H1 (cell line): ENCODE measurements around the gene BSND. TPM values are rescaled to one million over a fixed set of nuclear protein-coding genes. Genes with fewer than 3 reads are reported as not detected.
A peak's percentile ranks its signal among the peaks of the same experiment; 100 is the strongest.

Experiments
- CTCF ChIA-PET: fragments of 300-600 bp; sonication (Branson Sonifier 250); formaldehyde crosslinking; loops from one replicate; lab custom pipeline; 2021; ENCODE audit not compliant: partially characterized antibody; lab: Charles Lee
- POLR2A ChIA-PET: fragments of 300-600 bp; sonication (Branson Sonifier 250); formaldehyde crosslinking; loops from one replicate; lab custom pipeline; 2021; ENCODE audit warnings: inconsistent platforms; ENCODE audit not compliant: partially characterized antibody; lab: Charles Lee
- DNase-seq, 2 experiments: peaks; one replicate each; pipeline versions ENCODE4 v3.0.0 to v3.0.0-alpha.2; 2010 to 2022; ENCODE audit warnings: low spot score in 2 of 2, low read depth in 1 of 2, mixed read lengths in 1 of 2
- FAIRE-seq: peaks from 2 replicates; lab custom pipeline; 2011; peaks lifted over from hg19 to GRCh38; lab: Jason Lieb, UNC
- H2AFZ ChIP-seq: 2 replicates; pipeline ENCODE4 v1.8.1; 2012; ENCODE audit warnings: low read length, inconsistent platforms
- H2AK5ac ChIP-seq: 2 replicates; pipeline ENCODE4 v1.6.1; 2013; ENCODE audit warnings: low read depth, low read length
- H2BK120ac ChIP-seq: replicated peaks from 2 replicates; pipeline ENCODE3; 2013; ENCODE audit warnings: low read depth, low read length, inconsistent platforms
- H2BK12ac ChIP-seq: 2 replicates; pipeline ENCODE4 v1.6.1; 2013; ENCODE audit warnings: low read depth, low read length
- H2BK15ac ChIP-seq: 2 replicates; pipeline ENCODE4 v1.6.1; 2013; ENCODE audit warnings: low read length
- H2BK20ac ChIP-seq: 2 replicates; pipeline ENCODE4 v1.6.1; 2013; ENCODE audit warnings: low read length
- H2BK5ac ChIP-seq: 2 replicates; pipeline ENCODE4 v1.6.1; 2013; ENCODE audit warnings: low read depth, low read length
- H3K14ac ChIP-seq: 2 replicates; pipeline ENCODE4 v1.6.1; 2013; ENCODE audit warnings: inconsistent platforms; ENCODE audit not compliant: insufficient read length
- H3K18ac ChIP-seq: 2 replicates; pipeline ENCODE4 v1.6.1; 2013; ENCODE audit warnings: low read length; ENCODE audit errors: extremely low read depth
- H3K23ac ChIP-seq: 2 replicates; pipeline ENCODE4 v1.6.1; 2013; ENCODE audit warnings: inconsistent platforms; ENCODE audit not compliant: insufficient read length
- H3K23me2 ChIP-seq: 2 replicates; pipeline ENCODE4 v1.6.1; 2013; ENCODE audit warnings: low read depth, low read length
- H3K27ac ChIP-seq: 2 replicates; pipeline ENCODE4 v1.6.1; 2011; ENCODE audit warnings: low read depth, low read length, inconsistent platforms
- H3K27me3 ChIP-seq, 4 experiments: replicated peaks in 1 of 4; 1 replicate in 1 of 4; 2 replicates in 3 of 4; pipeline versions ENCODE4 v1.6.1 to v1.8.1; 2011 to 2013; ENCODE audit warnings: low read length in 3 of 4, mild to moderate bottlenecking in 3 of 4, inconsistent platforms in 2 of 4, mixed read lengths in 2 of 4, moderate library complexity in 1 of 4; ENCODE audit not compliant: control insufficient read depth in 3 of 4, insufficient read depth in 3 of 4; ENCODE audit errors: extremely low read depth in 1 of 4
- H3K36me3 ChIP-seq, 4 experiments: 2 replicates each; pipeline versions ENCODE4 v1.6.1 to v1.8.1; 2011 to 2013; ENCODE audit warnings: mild to moderate bottlenecking in 4 of 4, low read length in 3 of 4, moderate library complexity in 2 of 4, control low read depth in 1 of 4, inconsistent platforms in 1 of 4; ENCODE audit not compliant: insufficient read depth in 4 of 4, control insufficient read depth in 2 of 4
- H3K4ac ChIP-seq: replicated peaks from 2 replicates; pipeline ENCODE3; 2013; ENCODE audit warnings: low read length, low read depth, mixed read lengths, inconsistent platforms; ENCODE audit not compliant: insufficient read length
- H3K4me1 ChIP-seq, 4 experiments: replicated peaks in 1 of 4; 1 replicate in 1 of 4; 2 replicates in 3 of 4; pipeline versions ENCODE4 v1.6.1 to v1.8.1; 2011 to 2013; ENCODE audit warnings: low read length in 3 of 4, inconsistent platforms in 2 of 4, mixed read lengths in 1 of 4; ENCODE audit not compliant: insufficient read depth in 4 of 4, control insufficient read depth in 3 of 4
- H3K4me2 ChIP-seq, 2 experiments: 2 replicates each; pipeline versions ENCODE4 v1.6.1 to v1.8.1; 2011 to 2013; ENCODE audit warnings: low read depth in 2 of 2, low read length in 2 of 2, control low read depth in 1 of 2, inconsistent platforms in 1 of 2, mild to moderate bottlenecking in 1 of 2; ENCODE audit not compliant: insufficient read depth in 1 of 2
- H3K4me3 ChIP-seq, 4 experiments: fragments of 200-600, 300-600 bp in 1 of 4; sonication (generic), shearing (Covaris generic), sonication (Bioruptor Twin) in 1 of 4; 2 replicates each; pipeline versions ENCODE4 v1.5.1 to v1.8.1; 2011 to 2016; ENCODE audit warnings: low read length in 4 of 4, low read depth in 3 of 4, control low read depth in 2 of 4, inconsistent platforms in 2 of 4, mild to moderate bottlenecking in 2 of 4, mixed read lengths in 1 of 4, moderate library complexity in 1 of 4; ENCODE audit not compliant: insufficient read depth in 2 of 4; ENCODE audit errors: extremely low read depth in 1 of 4
- H3K56ac ChIP-seq: replicated peaks from 2 replicates; pipeline ENCODE3; 2013; ENCODE audit warnings: low read depth, mild to moderate bottlenecking, mixed read lengths, low read length, inconsistent platforms; ENCODE audit not compliant: insufficient read length
- H3K79me1 ChIP-seq: 2 replicates; pipeline ENCODE4 v1.6.1; 2013; ENCODE audit warnings: low read depth, low read length, control low read depth
- H3K79me2 ChIP-seq, 2 experiments: 2 replicates each; pipeline versions ENCODE4 v1.6.1 to v1.8.1; 2012 to 2013; ENCODE audit warnings: low read length in 2 of 2, mild to moderate bottlenecking in 2 of 2, inconsistent platforms in 1 of 2; ENCODE audit not compliant: insufficient read depth in 2 of 2, control insufficient read depth in 1 of 2
- H3K9ac ChIP-seq, 4 experiments: replicated peaks in 1 of 4; 1 replicate in 1 of 4; 2 replicates in 3 of 4; pipeline versions ENCODE4 v1.6.1 to v1.8.1; 2011 to 2013; ENCODE audit warnings: low read depth in 3 of 4, low read length in 3 of 4, control low read depth in 2 of 4, mild to moderate bottlenecking in 2 of 4, moderate library complexity in 2 of 4, inconsistent platforms in 1 of 4; ENCODE audit errors: extremely low read depth in 1 of 4
- H3K9me3 ChIP-seq, 2 experiments: 2 replicates each; pipeline versions ENCODE4 v1.6.1 to v1.8.1; 2012 to 2013; ENCODE audit warnings: mild to moderate bottlenecking in 2 of 2, moderate library complexity in 2 of 2, control low read depth in 1 of 2, inconsistent platforms in 1 of 2, low read depth in 1 of 2, low read length in 1 of 2, mixed read lengths in 1 of 2; ENCODE audit not compliant: insufficient read depth in 2 of 2
- H4K20me1 ChIP-seq, 2 experiments: replicated peaks in 1 of 2; 2 replicates each; pipeline versions ENCODE3 to v1.8.1; 2011 to 2013; ENCODE audit warnings: inconsistent platforms in 2 of 2, low read length in 2 of 2, mild to moderate bottlenecking in 1 of 2; ENCODE audit not compliant: insufficient read depth in 2 of 2, control insufficient read depth in 1 of 2
- H4K5ac ChIP-seq: 2 replicates; pipeline ENCODE4 v1.6.1; 2013; ENCODE audit warnings: low read length, low read depth, mixed read lengths, inconsistent platforms; ENCODE audit not compliant: insufficient read length
- H4K8ac ChIP-seq: 2 replicates; pipeline ENCODE4 v1.8.0; 2013; ENCODE audit warnings: mild to moderate bottlenecking, moderate library complexity, low read length, inconsistent platforms; ENCODE audit not compliant: insufficient read depth; ENCODE audit errors: extremely low read depth
- H4K91ac ChIP-seq: replicated peaks from 2 replicates; pipeline ENCODE3; 2013; ENCODE audit warnings: low read length, mixed read lengths, inconsistent platforms; ENCODE audit not compliant: insufficient read length
- POLR2A ChIP-seq, 2 experiments: IDR thresholded peaks; 1 replicate in 1 of 2; 2 replicates in 1 of 2; pipeline ENCODE4 v1.6.1; 2011; ENCODE audit warnings: low read depth in 2 of 2, low read length in 2 of 2, mild to moderate bottlenecking in 2 of 2; ENCODE audit errors: control extremely low read depth in 1 of 2
- POLR2AphosphoS5 ChIP-seq: IDR thresholded peaks from 2 replicates; pipeline ENCODE4 v1.6.1; 2011; ENCODE audit warnings: low read depth, low read length
- RFX5 ChIP-seq: IDR thresholded peaks from 2 replicates; pipeline ENCODE4 v1.6.1; 2011; ENCODE audit warnings: low read depth, low read length, improper control_type of control experiment, borderline replicate concordance
- RXRA ChIP-seq: IDR thresholded peaks from 2 replicates; pipeline ENCODE4 v1.6.1; 2011; ENCODE audit warnings: low read depth, mild to moderate bottlenecking, low read length, moderate library complexity; ENCODE audit not compliant: insufficient read depth
- TAF1 ChIP-seq: IDR thresholded peaks from 2 replicates; pipeline ENCODE4 v1.6.1; 2011; ENCODE audit warnings: mild to moderate bottlenecking, low read depth, low read length
- TCF12 ChIP-seq: IDR thresholded peaks from 2 replicates; pipeline ENCODE4 v1.6.1; 2011; ENCODE audit warnings: low read depth, mild to moderate bottlenecking, low read length
- WGBS, 2 experiments: shearing (Covaris generic) in 1 of 2; methylation state at CpG; one replicate each; pipeline versions ENCODE4 v1.1.6 to v1.1.7; 2013 to 2015; ENCODE audit warnings: low lambda C conversion rate in 2 of 2, mixed read lengths in 2 of 2, inconsistent platforms in 1 of 2, low coverage in 1 of 2, missing lambda C conversion rate in 1 of 2; ENCODE audit not compliant: insufficient replicate concordance in 2 of 2, insufficient coverage in 1 of 2, insufficient read length in 1 of 2; ENCODE audit errors: extremely low coverage in 1 of 2, missing lambda C conversion rate in 1 of 2; 5-methylcytosine and 5-hydroxymethylcytosine counted together
- polyA plus RNA-seq, 7 experiments: library from polyadenylated mRNA; depleted of rRNA in 3 of 7; stranded (reverse) in 5 of 7; unstranded in 2 of 7; fragments of >200 nt in 5 of 7; fragments of 200-250 nt in 2 of 7; gene quantifications; 1 replicate in 5 of 7; 2 replicates in 1 of 7; 4 replicates in 1 of 7; pipeline versions ENCODE4 v1.2.1 to v1.2.3, GENCODE V29; 2011 to 2013; ENCODE audit warnings: missing spikeins in 2 of 7, mixed read lengths in 2 of 7
- total RNA-seq: library from RNA; stranded (reverse); fragmentation: NEBNext Ultra II Directional; extraction: Animal tissue kit (Norgen Biotek cat#: 25700); gene quantifications from 2 replicates; pipeline ENCODE4 v1.2.1, GENCODE V29; 2021

The BSND gene
- total and polyA plus RNA-seq, 2 of the 8 experiments (the other 6 are each of a cell fraction or from before 2014, with no cell fraction given): 0.43 to 0.68 TPM

DNA sequence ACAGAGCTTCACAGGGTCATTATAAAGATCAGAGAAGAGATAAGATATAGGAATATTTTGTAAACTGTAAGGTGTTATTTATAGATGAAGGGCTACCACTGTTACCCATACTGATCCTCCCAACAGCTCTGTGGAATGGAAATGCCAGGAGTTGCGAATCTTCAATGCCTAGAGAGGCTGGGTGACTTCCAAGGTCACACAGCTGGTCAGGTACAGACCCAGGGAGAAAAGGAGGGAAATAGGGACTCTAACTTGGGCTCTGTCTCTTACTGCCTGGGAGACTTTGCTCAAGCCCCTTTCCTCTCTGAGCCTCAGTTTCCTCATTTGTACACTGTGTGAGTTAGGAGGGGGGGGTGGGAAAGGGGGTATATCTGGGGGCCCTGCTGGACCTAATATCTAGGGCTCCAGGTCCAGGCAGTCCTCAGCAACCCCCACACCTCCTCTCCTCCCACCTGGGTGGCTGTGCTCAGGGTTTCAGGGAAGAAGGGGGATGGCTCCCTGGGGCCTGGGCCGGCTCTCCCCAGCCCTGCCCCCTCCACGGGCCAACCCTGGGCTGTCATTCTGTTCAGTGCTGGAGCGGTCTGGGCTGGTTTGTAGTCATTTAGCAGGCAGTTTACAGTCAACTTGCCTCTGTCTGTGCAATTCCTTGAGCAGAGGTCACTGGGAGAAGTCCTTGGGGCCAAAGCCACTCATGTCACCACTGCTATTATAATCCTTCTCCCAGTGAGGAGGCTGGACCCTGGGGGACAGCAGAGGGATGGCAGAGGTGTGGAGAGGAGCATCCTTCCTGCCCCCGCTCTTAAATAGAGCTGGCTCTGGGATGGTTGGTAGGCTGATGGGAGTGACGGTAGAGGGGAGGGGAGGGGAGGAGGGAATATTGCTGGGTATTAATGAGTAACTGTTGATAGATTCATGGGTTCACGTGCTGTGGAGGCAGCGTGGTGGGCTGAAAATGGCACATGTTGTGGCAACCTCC lies 1.7 kb downstream of the BSND start:
- no peak overlapping the region for H4K5ac ChIP-seq
- H3K9me3 ChIP-seq: no peaks in the 10 kb centered on the region
- no peak overlapping the region for H2BK5ac ChIP-seq
- FAIRE-seq: no peak
- H3K27ac ChIP-seq: no peak overlapping the region
- no peak overlapping the region for H2BK12ac ChIP-seq
- H3K18ac ChIP-seq: no peak overlapping the region
- no peak for TF ChIP-seq TAF1
- peak; percentile 99 for TF ChIP-seq TCF12
- no peak for TF ChIP-seq RFX5
- TF ChIP-seq RXRA: peak; percentile 69; the same call in 1 of the 2 replicates
- TF ChIP-seq POLR2AphosphoS5: peak; percentile 85
- no peak for TF ChIP-seq POLR2A (IDR thresholded peaks at IDR 0.05; ENCODE audit: control extremely low read depth in 1 of 2, low read depth in 2 of 2, low read length in 2 of 2)
- ChIA-PET CTCF (interaction anchor here (0.7 to 11.0 kb wide), 13 partner anchors 10 to 588 kb away, joined by 3 to 511 read pairs (median 3); partner anchors contain the start of gene DHCR24), POLR2A (interaction anchor here (1.1 kb wide), 1 partner anchor 9 kb away, joined by 3 read pairs; no protein-coding TSS in a partner anchor)
- no peaks in the 10 kb centered on the region for H3K79me1 ChIP-seq
- no peak overlapping the region for H3K4ac ChIP-seq
- H2BK120ac ChIP-seq: no peak overlapping the region
- no peak overlapping the region for H2AK5ac ChIP-seq
- no peak overlapping the region for H3K56ac ChIP-seq
- no peak overlapping the region for H3K23ac ChIP-seq
- H2BK15ac ChIP-seq: no peak overlapping the region
- no peaks in the 10 kb centered on the region; a peak in 1 of 4 replicates for H3K79me2 ChIP-seq
- no peak overlapping the region for H3K9ac ChIP-seq
- no peak overlapping the region; the same call in 1 of the 2 replicates for H4K8ac ChIP-seq
- WGBS, 2 experiments: 61% methylated on average over 7 of the region's 8 CpGs; no CpG with 5 or more reads in 1 of the 2 experiments
- DNase-seq: no peak
- H3K4me1 ChIP-seq: peaks cover 4 to 15% (median 12%) of the 10 kb centered on the region in 4 experiments
- H3K23me2 ChIP-seq: peaks cover 11% of the 10 kb centered on the region; the same call in 1 of the 2 replicates
- peaks cover 4 to 58% (median 42%) of the 10 kb centered on the region in 4 experiments for H3K27me3 ChIP-seq
- no peak overlapping the region for H2AFZ ChIP-seq
- H4K91ac ChIP-seq: no peak overlapping the region
- H4K20me1 ChIP-seq: peaks cover 0 to 4% of the 10 kb centered on the region in 2 experiments
- no peak overlapping the region for H3K14ac ChIP-seq
- no peak overlapping the region for H3K4me2 ChIP-seq
- H3K36me3 ChIP-seq: no peaks in the 10 kb centered on the region
- no peak overlapping the region for H2BK20ac ChIP-seq
- no peak overlapping the region for H3K4me3 ChIP-seq
